C4-2B (cell line): ENCODE measurements around the gene ACAA2.

Experiments
- H3K27ac ChIP-seq: fragments of 450-650 bp; 2 replicates; pipeline ENCODE4 v1.5.1; 2017
- ZFX ChIP-seq: fragments of 450-650 bp; IDR thresholded peaks from 2 replicates; pipeline ENCODE4 v1.6.1; 2017
- TF ChIP-seq, protein P1 (sequence below): fragments of 450-650 bp; conservative IDR thresholded peaks from 2 replicates; pipeline ENCODE4 v1.5.1; 2017; ENCODE audit warnings: mild to moderate bottlenecking

Gene ACAA2

DNA sequence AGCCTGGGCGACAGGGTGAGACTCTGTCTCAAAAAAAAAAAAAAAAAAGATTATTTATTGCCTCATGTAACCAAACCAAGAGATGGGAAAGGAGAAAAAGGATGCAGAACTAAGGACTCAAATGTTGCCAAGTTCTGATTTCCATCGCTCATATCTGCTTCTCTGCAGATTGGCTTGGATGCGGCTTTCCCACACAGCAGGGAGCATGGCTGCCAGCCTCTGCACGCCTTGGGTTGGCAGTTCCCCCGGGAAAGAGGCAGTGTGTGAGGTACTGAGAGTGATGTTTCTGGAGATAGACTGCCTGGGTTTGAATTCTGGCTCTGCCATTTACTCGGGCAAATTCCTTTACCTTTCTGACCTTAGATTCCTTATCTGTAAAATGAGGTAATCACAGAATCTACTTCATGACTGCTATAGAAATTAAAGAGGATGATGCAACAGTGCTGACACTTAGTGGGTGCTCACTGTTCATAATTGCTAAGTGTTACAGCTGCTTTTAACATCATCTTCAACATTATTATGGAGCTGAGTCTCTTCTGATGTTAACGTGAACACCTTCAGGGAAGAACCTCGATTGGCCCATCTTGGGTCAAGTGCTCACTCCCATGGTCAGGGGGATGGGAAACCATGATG is 68.8 kb downstream of the ACAA2 start:
- TF ChIP-seq ZFX: no peak
- TF ChIP-seq, protein P1, sequence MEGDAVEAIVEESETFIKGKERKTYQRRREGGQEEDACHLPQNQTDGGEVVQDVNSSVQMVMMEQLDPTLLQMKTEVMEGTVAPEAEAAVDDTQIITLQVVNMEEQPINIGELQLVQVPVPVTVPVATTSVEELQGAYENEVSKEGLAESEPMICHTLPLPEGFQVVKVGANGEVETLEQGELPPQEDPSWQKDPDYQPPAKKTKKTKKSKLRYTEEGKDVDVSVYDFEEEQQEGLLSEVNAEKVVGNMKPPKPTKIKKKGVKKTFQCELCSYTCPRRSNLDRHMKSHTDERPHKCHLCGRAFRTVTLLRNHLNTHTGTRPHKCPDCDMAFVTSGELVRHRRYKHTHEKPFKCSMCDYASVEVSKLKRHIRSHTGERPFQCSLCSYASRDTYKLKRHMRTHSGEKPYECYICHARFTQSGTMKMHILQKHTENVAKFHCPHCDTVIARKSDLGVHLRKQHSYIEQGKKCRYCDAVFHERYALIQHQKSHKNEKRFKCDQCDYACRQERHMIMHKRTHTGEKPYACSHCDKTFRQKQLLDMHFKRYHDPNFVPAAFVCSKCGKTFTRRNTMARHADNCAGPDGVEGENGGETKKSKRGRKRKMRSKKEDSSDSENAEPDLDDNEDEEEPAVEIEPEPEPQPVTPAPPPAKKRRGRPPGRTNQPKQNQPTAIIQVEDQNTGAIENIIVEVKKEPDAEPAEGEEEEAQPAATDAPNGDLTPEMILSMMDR: no peak
- H3K27ac ChIP-seq: no peak overlapping the region

DNA sequence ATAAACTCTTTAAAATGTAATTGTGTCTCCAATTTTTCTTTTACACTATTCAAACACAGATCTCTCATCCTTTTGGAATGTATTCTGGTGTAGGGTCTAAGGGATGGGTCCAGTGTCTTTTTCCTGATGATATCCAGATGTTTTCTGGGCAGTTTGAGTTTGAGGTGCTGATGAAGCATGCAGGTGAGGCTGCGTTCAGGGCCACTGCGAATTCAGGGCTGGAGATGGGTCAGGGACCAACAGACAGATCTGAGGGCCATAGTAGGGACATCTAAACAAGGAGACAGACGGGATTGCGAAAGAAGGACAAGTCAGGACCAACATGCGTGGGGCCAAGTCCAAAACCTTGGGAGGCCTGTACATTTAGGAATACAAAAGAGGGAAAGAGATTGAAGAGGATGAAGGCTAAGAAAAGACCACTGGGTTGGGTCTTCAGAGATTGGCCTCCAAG is 70.2 kb downstream of the ACAA2 start:
- H3K27ac ChIP-seq: no peak overlapping the region
- TF ChIP-seq ZFX: no peak
- TF ChIP-seq, protein P1: no peak

DNA sequence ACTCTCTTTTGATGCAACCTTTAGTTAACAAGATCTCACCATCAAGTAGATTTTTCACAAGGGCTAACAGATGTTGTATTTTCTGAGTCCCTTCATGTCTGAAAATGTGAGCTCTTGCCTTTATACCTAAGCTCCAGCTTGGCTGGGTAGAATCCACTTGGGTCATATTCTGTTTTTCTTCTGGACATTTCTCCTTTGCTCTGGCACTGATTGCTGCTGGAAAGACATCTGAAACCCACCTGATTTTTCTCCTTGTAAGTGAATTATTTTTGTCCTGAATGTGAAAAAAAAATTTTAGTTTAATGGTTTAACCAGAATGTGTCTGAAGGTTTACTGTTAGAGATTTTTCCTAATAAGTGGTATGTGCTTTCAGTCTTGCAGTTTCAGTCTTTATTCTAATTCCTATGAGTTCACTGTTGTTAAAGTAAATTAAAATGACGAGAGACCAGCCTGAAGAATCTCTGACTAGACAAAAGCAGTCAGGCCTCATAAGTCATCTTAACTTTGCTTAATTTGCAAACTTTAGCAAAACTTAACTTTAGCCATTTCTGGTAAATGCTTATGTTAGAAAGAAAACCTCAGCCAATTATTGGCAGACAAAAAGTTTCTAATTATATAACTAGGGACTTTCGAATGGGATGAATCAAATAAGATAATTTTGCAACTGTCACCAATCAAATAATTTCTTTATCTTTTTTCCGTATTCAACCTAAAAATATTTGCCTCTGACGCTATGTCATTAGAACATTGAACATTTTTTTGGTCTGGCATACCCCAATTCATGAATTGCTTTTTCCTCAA is 70.8 kb downstream of the ACAA2 start:
- H3K27ac ChIP-seq: no peak overlapping the region
- TF ChIP-seq ZFX: no peak
- TF ChIP-seq, protein P1: no peak

DNA sequence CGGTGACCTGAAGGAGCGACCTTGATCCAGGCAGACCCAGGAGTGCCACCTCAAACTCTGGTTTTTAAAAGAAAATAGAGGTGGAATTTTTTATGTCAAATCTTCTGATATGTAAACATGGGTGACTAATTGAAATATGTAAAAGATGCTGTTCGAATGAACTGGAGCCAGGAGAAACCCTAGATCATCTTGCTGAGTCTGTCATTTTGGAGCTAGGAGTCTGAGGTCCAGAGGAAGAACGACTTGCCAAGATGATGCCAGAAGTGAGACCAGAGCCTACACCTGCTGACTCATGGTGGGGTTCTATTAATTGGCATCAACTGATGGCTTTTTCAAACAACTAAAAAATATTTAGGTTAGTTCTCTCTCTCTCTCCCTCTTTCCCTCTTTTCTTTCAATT is 74.1 kb downstream of the ACAA2 start:
- TF ChIP-seq, protein P1: no peak
- TF ChIP-seq ZFX: no peak
- no peak overlapping the region for H3K27ac ChIP-seq

DNA sequence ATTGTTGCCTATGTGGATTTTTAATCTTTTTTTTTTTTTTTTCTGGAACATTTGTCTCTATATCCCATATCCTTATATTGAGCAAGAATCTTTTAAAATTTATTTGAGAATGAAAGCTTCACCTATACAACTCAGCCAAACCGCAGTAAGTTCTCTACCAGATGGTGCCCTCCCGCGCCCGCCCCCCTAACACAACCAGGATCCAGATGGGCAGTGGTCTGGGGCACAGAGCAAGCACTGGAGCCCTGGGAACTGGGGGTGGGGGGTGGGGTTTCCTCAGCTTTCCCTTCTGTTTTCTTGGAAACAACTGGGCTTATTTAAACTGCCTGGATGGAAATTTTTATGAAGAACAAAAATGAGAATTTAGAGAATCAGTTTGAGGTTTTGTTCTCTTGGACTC is 74.6 kb downstream of the ACAA2 start:
- no peak overlapping the region for H3K27ac ChIP-seq
- TF ChIP-seq, protein P1: no peak
- TF ChIP-seq ZFX: no peak

DNA sequence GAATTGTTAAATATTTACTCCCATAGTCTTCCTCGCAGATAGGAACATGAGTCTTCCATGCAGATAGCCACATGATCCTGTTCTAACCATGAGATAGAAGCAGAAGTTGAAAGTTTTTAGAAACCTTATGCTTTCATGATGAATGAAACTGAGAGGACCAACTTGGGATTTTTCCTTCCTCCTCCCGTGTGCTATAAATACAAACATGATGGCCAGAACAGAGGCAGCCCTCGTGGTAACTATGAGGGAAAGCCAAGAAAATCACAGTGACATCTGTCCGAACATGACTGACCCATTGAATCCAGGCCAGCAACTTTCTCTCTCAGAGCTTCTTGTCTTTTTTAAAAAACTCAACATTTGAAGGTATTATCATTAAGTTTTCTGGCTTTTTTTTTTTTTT is 78.5 kb downstream of the ACAA2 start:
- TF ChIP-seq, protein P1: no peak
- TF ChIP-seq ZFX: no peak
- no peak overlapping the region for H3K27ac ChIP-seq

DNA sequence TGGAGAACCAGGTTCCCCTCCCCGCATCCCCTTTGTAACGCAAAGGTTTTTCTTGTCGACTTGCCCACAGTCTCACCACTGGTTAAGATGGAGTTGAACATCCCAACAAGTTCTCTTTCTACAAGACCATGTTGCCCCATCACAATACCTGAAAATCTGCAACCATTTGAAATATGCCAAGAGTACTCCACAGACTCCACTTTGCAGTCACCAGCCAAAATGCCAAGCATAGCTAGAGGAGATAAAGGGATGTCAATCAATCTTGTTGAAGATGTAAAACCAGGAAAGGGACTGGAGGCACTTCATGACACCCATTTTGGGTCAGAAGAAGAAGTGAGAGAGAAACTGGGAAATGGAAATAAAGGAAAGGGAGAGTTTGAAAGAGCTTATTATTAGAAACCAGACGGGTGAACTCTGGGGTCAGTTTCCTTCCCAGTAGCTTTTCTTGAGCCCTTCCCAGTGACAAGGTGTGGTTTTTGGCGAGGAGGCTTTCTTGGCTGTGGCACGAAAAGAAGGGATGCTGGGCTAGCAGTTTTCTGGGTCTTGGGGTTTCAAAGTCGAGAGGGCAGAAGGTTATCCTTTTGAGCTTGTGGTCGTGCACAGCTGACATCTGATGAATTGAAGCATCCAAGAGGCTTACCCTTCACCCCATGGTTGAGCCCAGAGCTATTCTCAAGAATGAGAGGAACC is 79.3 kb downstream of the ACAA2 start:
- TF ChIP-seq ZFX: no peak
- TF ChIP-seq, protein P1: no peak
- no peak overlapping the region for H3K27ac ChIP-seq
